Measurements from ENCODE around the gene KRTAP6-3.

- no peak for TF ChIP-seq CTCF (IDR thresholded peaks at IDR 0.05)
- TF ChIP-seq POLR2A (IDR thresholded peaks at IDR 0.05), result no peak
Observed at GRCh38 chr21:30634906-30635305, 42.7 kb downstream of the KRTAP6-3 start, which contains the start of gene KRTAP20-2.

Measured in uterus (tissue), 2 donors.